ENCODE measurements around the gene VWA5B2. TPM values are rescaled to one million over a fixed set of nuclear protein-coding genes. Genes with fewer than 3 reads are reported as not detected.

The VWA5B2 gene
- total RNA-seq, 3 donors from 2014 or later, result 0.16 TPM; not detected in 2

DNA sequence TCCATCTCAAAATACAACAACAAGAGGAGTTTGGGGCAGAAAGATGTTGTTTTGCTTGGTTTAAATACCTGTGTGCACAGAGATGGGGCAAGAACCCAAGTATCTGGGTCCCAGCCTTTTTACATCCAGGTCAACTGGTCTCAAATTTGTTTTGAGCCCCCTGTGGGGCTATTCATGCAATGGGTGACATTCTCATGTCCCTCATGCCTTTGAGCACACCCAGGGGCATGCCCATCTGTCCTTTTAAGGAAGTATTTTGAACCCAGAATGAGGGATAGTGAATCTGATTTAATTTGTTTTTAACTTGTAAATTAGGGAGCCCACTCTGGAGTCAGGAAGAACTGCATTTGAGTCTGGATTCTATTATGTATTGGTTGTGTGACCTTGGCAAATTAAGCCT, 28.6 kb upstream of the VWA5B2 start:
- no peak for ATAC-seq
- H3K4me3 Mint-ChIP-seq, result no peak overlapping the region
- peaks cover 3% of the 10 kb centered on the region for H3K27me3 Mint-ChIP-seq (ENCODE audit: low read depth)
- H3K36me3 Mint-ChIP-seq (ENCODE audit: insufficient read depth), result no peaks in the 10 kb centered on the region
- no peaks in the 10 kb centered on the region for H3K4me1 Mint-ChIP-seq (ENCODE audit: low read depth)
- no peaks in the 10 kb centered on the region for H3K9me3 Mint-ChIP-seq
- DNase-seq, result no peak

DNA sequence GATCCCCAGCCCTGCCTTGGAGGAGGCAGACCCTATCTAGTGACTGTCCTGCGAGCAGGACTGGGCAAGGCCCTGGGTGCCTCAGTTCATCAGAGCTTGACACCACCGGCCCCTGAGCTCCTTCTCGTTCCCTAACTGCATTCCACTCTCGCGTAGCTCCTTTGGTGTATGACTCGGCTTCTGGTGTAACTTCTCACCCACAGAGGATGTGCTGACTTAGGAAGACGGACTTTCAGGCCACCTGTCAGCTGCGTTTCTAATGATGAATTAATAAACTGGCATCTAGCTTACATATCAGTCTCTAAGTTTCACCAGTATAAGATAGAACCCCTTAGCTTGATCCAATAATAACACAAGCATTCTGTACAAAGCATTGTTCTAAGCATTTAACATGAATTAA, 25.9 kb upstream of the VWA5B2 start:
- Mint-ChIP-seq H3K27me3 (ENCODE audit: low read depth) (peaks cover 16% of the 10 kb centered on the region), H3K4me1 (ENCODE audit: low read depth) (no peaks in the 10 kb centered on the region), H3K9me3 (no peaks in the 10 kb centered on the region), H3K36me3 (ENCODE audit: insufficient read depth) (no peaks in the 10 kb centered on the region), H3K4me3 (no peak overlapping the region)
- DNase-seq (no peak), ATAC-seq (no peak)

DNA sequence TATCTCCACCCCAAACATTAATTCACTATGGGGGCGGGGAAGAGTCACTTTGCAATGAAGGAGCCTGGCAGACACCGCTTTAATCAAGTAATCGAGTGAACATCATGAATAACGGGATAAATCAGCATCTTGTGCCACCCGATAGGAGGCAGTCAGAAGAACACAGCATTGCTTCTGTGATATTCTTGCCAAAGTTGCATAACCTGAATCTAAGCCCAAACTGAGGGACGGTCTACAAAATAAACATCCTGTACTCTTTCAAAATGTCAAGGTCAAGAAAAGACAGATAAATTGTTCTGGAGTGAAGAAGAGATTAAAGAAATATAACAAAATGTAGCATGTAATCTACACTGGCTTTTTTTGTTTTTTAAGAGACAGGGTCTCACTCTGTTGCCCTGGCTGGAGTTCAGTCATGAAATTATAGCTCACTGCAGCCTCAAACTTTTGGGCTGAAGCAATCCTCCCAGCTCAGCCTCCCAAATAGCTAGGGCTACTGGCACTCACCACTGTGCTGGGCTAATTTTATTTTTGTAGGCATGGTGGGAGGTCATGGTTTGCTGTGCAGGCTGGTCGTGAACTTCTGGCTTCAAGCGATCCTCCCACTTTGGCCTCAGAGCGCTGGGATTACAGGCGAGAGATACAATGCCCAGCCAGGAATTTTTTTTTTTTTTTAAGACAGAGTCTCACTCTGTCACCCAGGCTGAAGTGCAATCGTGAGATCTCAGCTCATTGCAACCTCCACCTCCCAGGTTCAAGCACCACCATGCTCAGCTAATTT, 20.1 kb upstream of the VWA5B2 start:
- H3K36me3 Mint-ChIP-seq (ENCODE audit: insufficient read depth), result no peaks in the 10 kb centered on the region
- DNase-seq, result no peak
- no peaks in the 10 kb centered on the region for H3K4me1 Mint-ChIP-seq (ENCODE audit: low read depth)

GRCh38 chr3:184211297-184211696, 18.1 kb upstream of the VWA5B2 start:
- ATAC-seq (no peak), DNase-seq (no peak)
- Mint-ChIP-seq H3K36me3 (ENCODE audit: insufficient read depth) (no peaks in the 10 kb centered on the region), H3K4me1 (ENCODE audit: low read depth) (no peaks in the 10 kb centered on the region), H3K4me3 (no peak overlapping the region), H3K27me3 (ENCODE audit: low read depth) (peaks cover 10% of the 10 kb centered on the region), H3K9me3 (no peaks in the 10 kb centered on the region)

More for the DNA sequence above, 20.1 kb upstream of the VWA5B2 start:
- no peak overlapping the region for H3K4me3 Mint-ChIP-seq
- H3K27me3 Mint-ChIP-seq (ENCODE audit: low read depth), result peaks cover 18% of the 10 kb centered on the region
- no peak for ATAC-seq
- no peaks in the 10 kb centered on the region for H3K9me3 Mint-ChIP-seq

DNA sequence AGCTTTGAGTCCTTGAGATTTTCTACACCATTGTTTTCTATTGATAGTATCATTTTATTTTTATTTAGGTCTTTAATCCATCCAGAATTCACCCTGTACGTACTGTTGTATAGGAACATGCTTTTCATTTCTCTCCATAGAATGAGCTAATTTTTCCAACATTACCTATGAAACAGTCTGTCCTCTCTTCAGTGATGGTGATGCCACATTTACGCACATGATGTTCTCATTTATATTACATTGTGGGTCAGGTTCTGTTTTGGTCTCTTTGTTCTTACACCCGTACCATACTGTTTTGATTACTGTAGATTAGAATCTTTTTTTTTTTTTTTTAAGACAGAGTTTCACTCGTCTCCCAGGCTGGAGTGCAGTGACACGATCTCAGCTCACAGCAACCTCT, 17.7 kb upstream of the VWA5B2 start:
- ATAC-seq (no peak), DNase-seq (no peak)
- Mint-ChIP-seq H3K27me3 (ENCODE audit: low read depth) (peaks cover 7% of the 10 kb centered on the region), H3K9me3 (no peaks in the 10 kb centered on the region), H3K4me1 (ENCODE audit: low read depth) (no peaks in the 10 kb centered on the region), H3K4me3 (no peak overlapping the region), H3K36me3 (ENCODE audit: insufficient read depth) (no peaks in the 10 kb centered on the region)

GRCh38 chr3:184218814-184219213, 10.6 kb upstream of the VWA5B2 start:
- Mint-ChIP-seq H3K4me3 (no peak overlapping the region), H3K27me3 (ENCODE audit: low read depth) (peaks cover 13% of the 10 kb centered on the region), H3K9me3 (no peaks in the 10 kb centered on the region), H3K4me1 (ENCODE audit: low read depth) (no peaks in the 10 kb centered on the region), H3K36me3 (ENCODE audit: insufficient read depth) (no peaks in the 10 kb centered on the region)
- ATAC-seq (no peak), DNase-seq (no peak)

- Mint-ChIP-seq H3K36me3 (ENCODE audit: insufficient read depth) (no peaks in the 10 kb centered on the region), H3K9me3 (no peaks in the 10 kb centered on the region), H3K4me1 (ENCODE audit: low read depth) (peaks cover 2% of the 10 kb centered on the region), H3K4me3 (no peak overlapping the region), H3K27me3 (ENCODE audit: low read depth) (peaks cover 29% of the 10 kb centered on the region)
- DNase-seq (no peak), ATAC-seq (no peak)
Observed at GRCh38 chr3:184222521-184222920, 6.9 kb upstream of the VWA5B2 start.

GRCh38 chr3:184223946-184224345, 5.4 kb upstream of the VWA5B2 start:
- H3K27me3 Mint-ChIP-seq (ENCODE audit: low read depth), result peaks cover 35% of the 10 kb centered on the region
- no peak overlapping the region for H3K4me3 Mint-ChIP-seq
- ATAC-seq (no peak), DNase-seq (no peak)
- H3K9me3 Mint-ChIP-seq, result no peaks in the 10 kb centered on the region
- no peaks in the 10 kb centered on the region for H3K36me3 Mint-ChIP-seq (ENCODE audit: insufficient read depth)
- H3K4me1 Mint-ChIP-seq (ENCODE audit: low read depth), result peaks cover 2% of the 10 kb centered on the region

- ATAC-seq, result peak; percentile 20 to 29
- peak; percentile 51 for DNase-seq
- Mint-ChIP-seq H3K4me3 (no peak overlapping the region), H3K27me3 (ENCODE audit: low read depth) (peaks cover 48% of the 10 kb centered on the region), H3K36me3 (ENCODE audit: insufficient read depth) (no peaks in the 10 kb centered on the region), H3K9me3 (no peaks in the 10 kb centered on the region), H3K4me1 (ENCODE audit: low read depth) (peaks cover 9% of the 10 kb centered on the region)
Observed at GRCh38 chr3:184227481-184227935, 1.9 kb upstream of the VWA5B2 start.

DNA sequence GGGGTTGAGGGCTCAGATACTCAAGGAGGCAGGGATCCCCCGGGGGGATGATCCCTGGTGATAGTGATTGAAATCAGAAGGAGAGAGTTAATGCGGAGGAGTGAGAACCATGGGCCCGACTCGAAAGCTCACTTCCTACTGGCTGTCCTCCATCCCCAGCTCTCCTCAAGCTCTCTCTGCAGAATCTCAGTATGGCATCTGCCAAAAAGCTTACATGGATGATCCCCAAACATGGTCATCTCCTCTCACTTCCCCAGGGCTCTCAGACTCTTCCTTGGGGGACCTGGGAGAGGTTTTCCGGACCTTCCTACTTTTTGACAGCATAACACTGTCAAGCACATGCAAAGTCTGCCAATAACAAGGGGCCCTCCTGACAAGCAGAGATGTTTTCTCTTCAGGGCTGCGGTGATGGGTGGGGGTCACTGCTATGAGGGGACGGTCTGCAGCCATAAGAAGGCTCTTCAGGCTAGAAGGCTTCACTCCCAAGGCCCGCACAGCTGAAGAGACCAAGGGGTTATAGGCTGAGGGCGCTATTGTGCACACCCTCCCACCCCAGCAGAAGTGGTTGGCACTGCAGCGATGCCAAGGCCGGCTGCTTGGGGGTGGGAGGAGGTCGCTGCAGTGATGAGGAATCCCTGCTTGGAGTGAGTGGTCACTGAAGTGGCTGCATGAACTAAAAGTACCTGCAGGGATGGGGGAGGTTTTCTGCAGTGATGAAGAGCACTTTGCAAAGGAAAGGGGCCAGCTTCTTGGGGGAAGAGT, 828 bp upstream of the VWA5B2 start:
- Mint-ChIP-seq H3K36me3 (ENCODE audit: insufficient read depth) (no peaks in the 10 kb centered on the region), H3K4me3 (peak overlapping the region; percentile 43), H3K27me3 (ENCODE audit: low read depth) (peaks cover 53% of the 10 kb centered on the region), H3K4me1 (ENCODE audit: low read depth) (peaks cover 9% of the 10 kb centered on the region), H3K9me3 (no peaks in the 10 kb centered on the region)
- DNase-seq, result no peak
- no peak for ATAC-seq

GRCh38 chr3:184230081-184230602, 757 bp downstream of the VWA5B2 start:
- no peaks in the 10 kb centered on the region for H3K36me3 Mint-ChIP-seq (ENCODE audit: insufficient read depth)
- H3K4me1 Mint-ChIP-seq (ENCODE audit: low read depth), result peaks cover 9% of the 10 kb centered on the region
- H3K27me3 Mint-ChIP-seq (ENCODE audit: low read depth), result peaks cover 53% of the 10 kb centered on the region
- H3K9me3 Mint-ChIP-seq, result no peaks in the 10 kb centered on the region
- ATAC-seq (no peak), DNase-seq (no peak)
- H3K4me3 Mint-ChIP-seq, result no peak overlapping the region

GRCh38 chr3:184230603-184231528, 1.5 kb downstream of the VWA5B2 start:
- no peaks in the 10 kb centered on the region for H3K9me3 Mint-ChIP-seq
- H3K36me3 Mint-ChIP-seq (ENCODE audit: insufficient read depth), result no peaks in the 10 kb centered on the region
- H3K4me3 Mint-ChIP-seq, result peak overlapping the region; percentile 73
- DNase-seq, result no peak
- no peak for ATAC-seq
- peaks cover 49% of the 10 kb centered on the region for H3K27me3 Mint-ChIP-seq (ENCODE audit: low read depth)
- peaks cover 9% of the 10 kb centered on the region for H3K4me1 Mint-ChIP-seq (ENCODE audit: low read depth)

GRCh38 chr3:184231671-184232070, 2.3 kb downstream of the VWA5B2 start:
- H3K36me3 Mint-ChIP-seq (ENCODE audit: insufficient read depth), result no peaks in the 10 kb centered on the region
- peaks cover 44% of the 10 kb centered on the region for H3K27me3 Mint-ChIP-seq (ENCODE audit: low read depth)
- DNase-seq (no peak), ATAC-seq (no peak)
- H3K4me3 Mint-ChIP-seq, result peak overlapping the region; percentile 73
- peaks cover 9% of the 10 kb centered on the region for H3K4me1 Mint-ChIP-seq (ENCODE audit: low read depth)
- H3K9me3 Mint-ChIP-seq, result no peaks in the 10 kb centered on the region
